ENCODE data around the gene TMEM205. TPM values are rescaled to one million over a fixed set of nuclear protein-coding genes. Genes with fewer than 3 reads are reported as not detected.
A peak's percentile ranks its signal among the peaks of the same experiment; 100 is the strongest.
"Not testable (repeated sequence)": the region's sequence is repeated elsewhere in the genome, so short reads cannot be mapped to it uniquely, and the experiment has no call there.

TMEM205 gene
- total RNA-seq, 2 donors from 2014 or later, result 89.9 to 96.6 TPM

GRCh38 chr19:11323601-11324078 is 22.4 kb downstream of the TMEM205 start:
- DNase-seq (no peak), ATAC-seq (peak in 1 of 2 donors; percentile 7)
- intact Hi-C loops (cut with DNase I), result no loop called here

GRCh38 chr19:11322269-11323024 is 23.6 kb downstream of the TMEM205 start:
- intact Hi-C loops (cut with DNase I), result no loop called here
- ATAC-seq, result no peak
- no peak for DNase-seq

- DNase-seq, result no peak
- intact Hi-C loops (cut with DNase I), result no loop called here
- ATAC-seq, result no peak
Measured at GRCh38 chr19:11321191-11322126, 24.6 kb downstream of the TMEM205 start.

GRCh38 chr19:11320278-11320995 is 25.6 kb downstream of the TMEM205 start:
- DNase-seq; ATAC-seq; intact Hi-C loops (cut with DNase I): not testable (repeated sequence)

GRCh38 chr19:11306337-11306736 is 39.7 kb downstream of the TMEM205 start:
- ATAC-seq (no peak), DNase-seq (no peak)
- intact Hi-C loops (cut with DNase I), result no loop called here

- intact Hi-C loops (cut with DNase I), result no loop called here
- DNase-seq (no peak), ATAC-seq (no peak)
Measured at GRCh38 chr19:11304936-11305335, 41.1 kb downstream of the TMEM205 start.

GRCh38 chr19:11300811-11301120 is 45.3 kb downstream of the TMEM205 start:
- DNase-seq (no peak), ATAC-seq (no peak)
- intact Hi-C loops (cut with DNase I), result no loop called here

GRCh38 chr19:11299946-11300810 is 45.9 kb downstream of the TMEM205 start:
- intact Hi-C loops (cut with DNase I), result loop anchor here in 1 of 2 donors (10.0 kb wide), 1 partner anchor 185 kb away; the partner anchor contains the start of gene ELAVL3

GRCh38 chr19:11296264-11296663 is 49.8 kb downstream of the TMEM205 start:
- intact Hi-C loops (cut with DNase I), result loop anchor here in 1 of 2 donors (10.0 kb wide), 1 partner anchor 189 kb away; the partner anchor contains the start of gene ELAVL3
- DNase-seq (peak; percentile 39), ATAC-seq (peak in 1 of 2 donors; percentile 36)

More at GRCh38 chr19:11299946-11300810, 45.9 kb downstream of the TMEM205 start:
- ATAC-seq, result no peak
- no peak for DNase-seq

- intact Hi-C loops (cut with DNase I), result loop anchor here in 1 of 2 donors (10.0 kb wide), 1 partner anchor 189 kb away; the partner anchor contains the start of gene ELAVL3
- DNase-seq, result no peak
- no peak for ATAC-seq
Measured at GRCh38 chr19:11295665-11296245, 50.3 kb downstream of the TMEM205 start, which contains the start of gene TSPAN16. TSS of gene TSPAN16 (plus strand) at chr19:11296160. CDS start at chr19:11296298, 138 bp downstream.

GRCh38 chr19:11295180-11295579 is 50.9 kb downstream of the TMEM205 start:
- ATAC-seq (no peak), DNase-seq (no peak)
- intact Hi-C loops (cut with DNase I), result loop anchor here in 1 of 2 donors (10.0 kb wide), 1 partner anchor 190 kb away; the partner anchor contains the start of gene ELAVL3

GRCh38 chr19:11293433-11294389 is 52.4 kb downstream of the TMEM205 start:
- intact Hi-C loops (cut with DNase I), result loop anchor here in 1 of 2 donors (10.0 kb wide), 1 partner anchor 191 kb away; the partner anchor contains the start of gene ELAVL3
- ATAC-seq (peak; percentile 96 to 99), DNase-seq (peak; percentile 97)

All from left cardiac atrium (tissue), 4 donors.